GM19043 (cell line): ENCODE results near the gene ABCD1.
"Not testable (repeated sequence)": the region's sequence is repeated elsewhere in the genome, so short reads cannot be mapped to it uniquely, and the experiment has no call there.

Source experiments
- ATAC-seq: cut with Tn5 transposase; IDR thresholded peaks from one replicate; pipeline ENCODE4 v1.9.1; 2021; ENCODE audit warnings: low read depth; ENCODE audit not compliant: unreplicated experiment

ABCD1 gene

GRCh38 chrX:153724252-153725038, at the start of gene ABCD1, which contains the start of gene BCAP31:
ABCD1 (plus strand) TSS chrX:153724856; CDS start chrX:153725267, 411 bp downstream.
BCAP31 (minus strand) TSS chrX:153724387; CDS start chrX:153723244, 1,143 bp downstream.
- ATAC-seq: peak; percentile 40

DNA sequence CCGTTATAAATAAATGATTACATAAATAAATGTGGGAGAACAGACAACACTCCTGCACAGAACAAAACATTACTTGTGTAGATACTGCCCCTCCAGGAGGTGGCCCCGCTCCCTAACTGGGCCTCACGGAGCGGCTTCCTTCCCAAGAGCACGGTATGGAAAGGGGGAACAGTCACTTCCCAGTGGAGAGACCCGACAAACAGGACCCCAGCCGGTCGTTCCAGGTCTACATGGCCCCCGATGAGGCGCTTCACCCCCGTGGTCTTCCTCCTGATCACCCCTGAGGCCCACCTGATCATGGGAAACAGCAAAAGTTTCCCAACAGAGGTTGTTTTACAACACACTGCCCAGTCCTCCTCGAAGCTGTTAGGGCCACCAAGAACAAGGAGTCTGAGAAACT, 43.5 kb upstream of the ABCD1 start:
- ATAC-seq: no peak

- ATAC-seq: not testable (repeated sequence)
Observed at GRCh38 chrX:153683486-153683885, 41.2 kb upstream of the ABCD1 start.

GRCh38 chrX:153684467-153685155, 40.0 kb upstream of the ABCD1 start:
- no peak for ATAC-seq

GRCh38 chrX:153685156-153685536, 39.5 kb upstream of the ABCD1 start:
- no peak for ATAC-seq

DNA sequence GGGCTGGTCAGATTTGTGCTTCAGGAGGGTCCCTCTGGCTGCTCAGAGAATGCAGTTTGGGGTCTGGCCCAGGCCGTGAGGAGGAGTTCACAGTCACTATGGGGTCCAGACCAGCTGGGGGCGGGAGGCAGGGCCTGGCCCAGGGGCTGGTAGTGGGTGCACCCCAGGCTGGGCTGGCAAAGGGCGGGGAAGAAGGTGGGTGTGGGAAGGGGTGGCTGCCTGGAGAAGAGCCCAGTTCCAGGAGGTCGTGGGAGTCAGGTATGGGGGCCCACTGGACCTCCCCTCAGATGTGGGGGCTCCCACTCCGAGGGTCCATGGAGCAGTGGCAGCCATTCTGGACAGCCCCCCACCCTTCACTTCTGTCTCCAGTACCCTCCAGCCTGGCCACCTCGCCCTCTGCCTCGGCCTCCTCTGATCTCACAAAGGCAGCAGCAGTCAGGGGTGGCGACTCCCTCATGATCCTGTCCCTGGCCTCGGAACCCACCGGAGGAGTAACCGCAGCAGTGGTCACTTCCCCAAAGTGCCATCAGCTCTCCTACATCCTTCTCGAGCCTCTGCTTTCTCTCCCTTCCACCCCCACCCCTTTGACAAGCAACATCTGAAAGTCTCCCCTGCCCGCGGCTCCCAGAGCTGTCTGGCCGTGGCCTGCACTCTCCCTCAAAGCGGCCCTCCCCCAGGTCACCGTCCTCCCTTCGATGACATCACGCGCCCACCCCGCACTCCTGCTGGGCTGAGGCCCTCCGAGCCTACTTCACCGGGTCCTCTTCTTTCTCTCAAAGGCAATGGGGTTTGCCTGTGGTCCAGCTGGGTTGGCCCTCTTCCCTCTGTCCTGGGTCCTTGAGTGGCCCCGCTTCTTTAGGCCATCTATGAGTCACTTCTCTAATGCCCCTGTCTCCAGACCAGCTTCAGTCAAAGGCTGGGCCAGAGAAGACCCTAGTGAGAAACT, 38.6 kb upstream of the ABCD1 start:
- ATAC-seq: no peak

- ATAC-seq: no peak
Observed at GRCh38 chrX:153686711-153687110, 37.9 kb upstream of the ABCD1 start.

GRCh38 chrX:153687121-153688039, 37.3 kb upstream of the ABCD1 start, which contains the start of gene SLC6A8:
SLC6A8 (plus strand) TSS chrX:153687926; CDS start chrX:153688575, 649 bp downstream.
- ATAC-seq: no peak

DNA sequence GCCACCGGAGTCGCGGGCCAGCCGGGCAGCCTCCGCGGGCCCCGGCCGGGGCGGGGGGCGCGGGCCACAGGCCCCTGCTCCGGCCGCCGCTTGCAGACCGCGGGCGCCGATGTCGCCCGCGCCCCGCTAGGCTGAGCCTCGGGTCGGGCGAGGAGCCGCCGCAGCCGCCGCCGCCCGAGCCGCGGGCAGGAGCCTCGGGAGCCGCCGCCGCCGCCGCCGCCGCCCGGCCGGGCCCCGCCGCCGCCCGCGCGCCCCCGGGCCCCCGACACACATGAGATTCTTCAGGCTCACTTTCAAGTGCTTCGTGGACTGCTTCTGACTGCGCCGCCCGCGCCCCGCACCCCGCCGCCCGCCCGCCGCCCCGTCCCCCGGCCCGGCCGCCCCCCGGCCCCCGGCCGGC, 36.6 kb upstream of the ABCD1 start:
- no peak for ATAC-seq

GRCh38 chrX:153688506-153688905, 36.1 kb upstream of the ABCD1 start:
- ATAC-seq: no peak

DNA sequence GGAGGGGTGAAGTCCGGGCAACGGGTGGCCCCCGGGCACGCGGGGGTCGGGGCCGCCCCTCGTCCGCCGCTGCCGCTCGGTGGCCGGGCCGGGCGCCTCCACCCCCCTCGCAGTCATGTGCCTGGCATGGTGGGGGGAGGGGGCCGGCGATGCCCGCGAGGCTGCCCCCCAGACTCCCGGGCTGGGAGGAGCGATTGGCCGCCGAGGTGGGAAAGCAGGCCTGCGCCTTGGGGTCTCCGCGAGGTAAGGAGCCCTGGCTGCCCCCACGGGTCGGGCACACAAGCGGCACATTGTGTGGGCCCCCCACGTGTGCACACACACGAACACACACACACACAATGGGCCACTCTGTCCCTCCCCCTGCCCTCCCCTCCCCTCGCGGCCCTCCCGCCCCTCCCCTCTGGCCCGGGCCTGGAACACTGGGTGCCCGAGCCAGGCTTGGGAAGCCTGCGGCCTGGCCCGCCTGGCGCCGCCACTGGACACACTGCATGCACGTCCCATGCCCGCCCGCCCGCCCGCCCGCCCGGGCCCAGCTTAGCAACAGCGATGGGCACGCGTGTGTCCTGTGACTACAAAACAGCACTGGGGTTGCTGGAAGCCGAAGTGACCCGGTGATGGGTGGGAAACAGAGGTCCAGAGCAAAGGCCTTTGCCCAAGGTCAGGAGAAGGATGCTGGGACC, 35.6 kb upstream of the ABCD1 start:
- no peak for ATAC-seq

- ATAC-seq: no peak
Observed at GRCh38 chrX:153689654-153690465, 34.8 kb upstream of the ABCD1 start.

- no peak for ATAC-seq
Observed at GRCh38 chrX:153690466-153690865, 34.2 kb upstream of the ABCD1 start.

- ATAC-seq: not testable (repeated sequence)
Observed at GRCh38 chrX:153691032-153691827, 33.4 kb upstream of the ABCD1 start.

DNA sequence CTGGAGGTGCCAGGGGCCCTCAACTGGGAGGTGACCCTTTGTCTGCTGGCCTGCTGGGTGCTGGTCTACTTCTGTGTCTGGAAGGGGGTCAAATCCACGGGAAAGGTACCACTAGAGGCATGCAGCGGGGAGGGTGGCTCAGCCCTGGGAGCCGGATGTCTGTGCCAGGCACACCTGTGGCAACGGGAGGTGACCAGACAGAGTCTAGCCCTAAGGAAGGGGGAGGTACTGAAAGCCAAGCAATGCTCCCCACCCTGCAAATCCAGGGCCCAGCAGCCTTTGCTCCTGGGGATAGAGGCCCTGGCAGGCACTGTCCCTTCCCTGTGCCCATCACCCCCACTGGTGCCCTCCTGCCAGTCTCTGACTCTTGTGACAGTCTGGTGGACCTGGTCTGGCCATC, 32.7 kb upstream of the ABCD1 start:
- no peak for ATAC-seq

GRCh38 chrX:153692611-153693156, 32.0 kb upstream of the ABCD1 start:
- ATAC-seq: no peak
